PC-3 (cell line): ENCODE data around the gene CDR2L.

ENCODE experiments used
- CTCF ChIP-seq: fragments of 300-600 bp; sonication (generic); conservative IDR thresholded peaks from 2 replicates; pipeline ENCODE4 v1.5.1; 2017; ENCODE audit warnings: antibody characterized with exemption, low read depth, mild to moderate bottlenecking, low read length
- EZH2 ChIP-seq: fragments of 300-600 bp; sonication (generic); IDR thresholded peaks from one replicate; pipeline ENCODE4 v1.6.1; 2017; ENCODE audit warnings: antibody characterized with exemption, mild to moderate bottlenecking, low read length; ENCODE audit not compliant: unreplicated experiment

- TF ChIP-seq CTCF: no peak
- TF ChIP-seq EZH2: no peak
These were observed 34.2 kb upstream of the CDR2L start for GRCh38 chr17:74953134-74953687.
